ENCODE measurements around the gene CHMP4B.

CHMP4B gene

DNA sequence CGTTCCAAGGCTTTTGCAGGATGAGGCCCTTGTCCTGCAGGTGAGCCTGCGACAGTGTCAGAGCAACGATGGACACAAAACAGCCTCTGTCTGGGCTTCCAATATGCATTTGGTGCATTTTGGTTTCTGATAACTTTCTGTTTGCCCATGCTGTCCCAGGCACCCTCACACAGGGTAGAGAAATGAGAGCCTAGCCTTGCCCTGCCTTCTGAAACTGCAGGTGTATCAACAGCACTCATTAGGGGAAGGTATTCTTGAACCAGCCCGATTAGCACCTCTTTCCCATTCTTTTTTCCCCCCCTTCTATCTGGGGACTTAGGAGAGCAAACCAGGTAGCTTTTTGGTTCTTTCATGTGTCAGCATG lies 30.3 kb downstream of the CHMP4B start:
- no peak for DNase-seq

DNA sequence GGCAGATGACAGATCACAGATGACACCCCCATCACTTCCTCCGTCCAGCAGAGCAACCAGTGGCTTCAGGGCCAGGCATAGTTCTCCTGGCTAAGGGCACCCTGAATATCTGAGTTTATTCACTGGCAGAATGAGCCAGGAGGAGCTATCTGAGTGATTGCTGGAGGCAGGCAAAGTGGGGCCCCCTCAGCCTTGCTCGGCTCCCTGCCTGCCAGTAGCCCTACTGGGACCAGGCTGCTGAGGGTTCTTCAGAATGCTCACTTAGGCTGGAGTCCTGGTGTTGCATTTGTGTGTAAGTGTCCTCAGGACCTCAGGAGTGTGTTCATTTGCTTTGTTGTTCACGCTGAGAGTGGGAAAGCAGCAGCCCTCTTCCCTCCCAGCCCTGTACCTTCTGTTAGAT lies 31.2 kb downstream of the CHMP4B start:
- DNase-seq, result no peak

GRCh38 chr20:33843050-33843449 lies 31.9 kb downstream of the CHMP4B start:
- DNase-seq, result no peak

DNA sequence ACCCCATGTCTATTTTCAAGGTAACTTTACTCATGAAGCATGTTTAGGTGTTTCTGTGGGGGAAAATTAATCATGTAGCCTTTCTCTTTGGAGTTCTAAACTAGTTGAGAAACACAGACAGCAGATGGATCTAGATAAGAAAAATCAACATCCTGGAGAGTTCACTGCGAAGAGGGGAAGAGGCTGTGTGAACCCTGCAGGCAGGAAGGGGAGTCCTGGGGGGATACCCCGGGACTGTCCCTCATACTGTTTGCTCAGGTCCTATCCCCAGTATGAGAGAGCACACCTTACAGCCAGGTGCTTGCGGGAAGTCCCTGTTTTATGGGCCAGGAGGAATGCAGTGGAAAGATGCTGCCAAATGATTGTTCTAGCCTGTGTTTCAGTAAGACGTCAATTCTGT lies 32.7 kb downstream of the CHMP4B start:
- DNase-seq, result no peak

- peak; percentile 67 for DNase-seq
Measured at GRCh38 chr20:33846291-33846935, 35.3 kb downstream of the CHMP4B start.

GRCh38 chr20:33847006-33847405 lies 35.9 kb downstream of the CHMP4B start:
- DNase-seq, result no peak

DNA sequence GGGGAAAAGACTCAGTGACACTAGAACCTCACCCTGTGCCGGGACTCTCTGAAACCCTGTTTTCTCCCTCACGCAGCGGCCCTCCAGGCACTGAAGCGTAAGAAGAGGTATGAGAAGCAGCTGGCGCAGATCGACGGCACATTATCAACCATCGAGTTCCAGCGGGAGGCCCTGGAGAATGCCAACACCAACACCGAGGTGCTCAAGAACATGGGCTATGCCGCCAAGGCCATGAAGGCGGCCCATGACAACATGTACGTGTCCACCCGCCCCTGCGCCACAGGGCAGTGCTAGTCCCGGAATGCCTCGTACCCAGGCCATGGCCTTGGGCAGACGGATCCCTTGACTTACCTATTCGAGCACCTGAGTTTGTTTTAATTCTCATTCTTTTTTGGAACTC lies 37.2 kb downstream of the CHMP4B start:
- no peak for DNase-seq

DNA sequence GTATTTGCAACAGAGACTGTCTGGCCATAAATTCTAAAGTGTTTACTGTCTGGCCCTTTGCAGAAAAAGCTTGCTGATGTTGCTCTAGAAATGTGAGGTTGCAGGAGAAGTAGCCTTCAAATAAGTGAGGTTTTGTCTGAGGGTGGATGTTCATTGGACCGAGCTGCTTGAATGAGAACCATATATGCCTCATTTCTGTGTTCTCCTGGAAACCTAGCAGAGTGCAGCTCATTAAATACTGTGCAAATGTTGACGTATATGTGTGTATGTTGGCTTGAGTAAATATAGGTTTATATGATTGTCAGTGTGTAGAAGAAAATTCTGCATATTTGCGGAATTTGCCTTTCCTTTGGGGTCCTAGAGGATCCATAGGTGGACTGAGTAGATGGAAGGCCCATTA lies 39.0 kb downstream of the CHMP4B start:
- DNase-seq, result no peak

- no peak for DNase-seq
Measured at GRCh38 chr20:33851842-33852466, 40.8 kb downstream of the CHMP4B start.

- no peak for DNase-seq
Measured at GRCh38 chr20:33852626-33853506, 41.7 kb downstream of the CHMP4B start.

- DNase-seq, result no peak
Measured at GRCh38 chr20:33853507-33853813, 42.3 kb downstream of the CHMP4B start.

DNA sequence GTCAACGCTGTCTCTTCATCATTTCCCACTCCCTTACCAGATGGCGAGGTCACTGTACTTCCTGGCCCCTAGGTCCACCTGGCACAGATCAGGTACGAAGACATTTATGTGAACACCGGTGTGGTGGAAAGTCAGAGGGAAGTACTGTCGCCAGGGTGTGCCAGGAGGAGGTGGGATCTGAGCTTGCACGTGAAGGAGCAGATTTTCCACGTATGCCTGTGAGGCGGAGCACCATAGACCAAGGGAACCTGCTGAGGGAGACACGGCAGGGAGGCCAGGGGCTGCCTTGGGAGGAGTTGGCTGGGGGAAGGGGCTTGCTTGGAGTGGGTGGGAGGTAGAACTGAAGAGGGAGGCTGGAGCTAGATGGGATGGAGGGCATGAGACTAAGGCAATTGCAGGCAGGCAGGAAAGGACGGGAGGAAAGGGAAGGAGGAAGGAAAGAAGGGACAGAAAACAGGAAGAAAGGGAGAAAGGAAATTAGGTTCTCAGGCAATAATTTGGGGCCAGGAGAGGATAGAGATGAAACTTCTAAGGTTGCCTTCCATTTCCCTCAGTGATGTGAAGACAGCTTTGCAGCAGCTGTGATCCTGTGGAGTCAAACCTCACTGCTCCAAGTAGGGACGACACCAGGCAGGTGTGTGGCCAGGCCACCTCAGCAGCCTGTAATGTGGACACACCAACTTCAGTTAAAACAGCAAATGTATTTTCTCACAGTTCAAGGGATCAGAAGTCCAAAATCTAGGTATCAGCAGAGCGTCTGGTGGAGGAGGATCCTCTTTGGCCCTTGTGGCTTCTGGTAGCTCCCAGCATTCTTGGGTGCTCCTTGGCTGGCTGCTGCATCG lies 46.8 kb downstream of the CHMP4B start:
- no peak for DNase-seq

DNA sequence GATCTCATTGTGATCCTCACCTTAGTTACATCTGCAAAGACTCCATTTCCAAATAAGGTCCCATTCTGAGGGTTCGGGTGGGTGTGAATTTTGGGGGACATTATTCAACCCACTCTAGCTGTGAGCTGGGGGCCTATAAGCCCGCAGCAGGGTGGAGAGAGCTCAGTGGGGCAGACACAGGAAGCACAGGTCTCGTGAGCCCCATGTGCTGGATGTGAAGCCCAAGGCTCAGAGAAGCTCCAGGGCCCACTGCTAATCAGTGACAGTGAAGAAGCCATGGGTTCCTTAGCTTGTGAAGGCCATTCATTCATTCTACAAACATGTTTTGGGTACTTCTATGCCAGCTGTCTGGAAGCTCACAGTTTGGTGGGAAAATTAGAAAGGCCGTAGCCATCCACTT lies 47.5 kb downstream of the CHMP4B start:
- no peak for DNase-seq

DNA sequence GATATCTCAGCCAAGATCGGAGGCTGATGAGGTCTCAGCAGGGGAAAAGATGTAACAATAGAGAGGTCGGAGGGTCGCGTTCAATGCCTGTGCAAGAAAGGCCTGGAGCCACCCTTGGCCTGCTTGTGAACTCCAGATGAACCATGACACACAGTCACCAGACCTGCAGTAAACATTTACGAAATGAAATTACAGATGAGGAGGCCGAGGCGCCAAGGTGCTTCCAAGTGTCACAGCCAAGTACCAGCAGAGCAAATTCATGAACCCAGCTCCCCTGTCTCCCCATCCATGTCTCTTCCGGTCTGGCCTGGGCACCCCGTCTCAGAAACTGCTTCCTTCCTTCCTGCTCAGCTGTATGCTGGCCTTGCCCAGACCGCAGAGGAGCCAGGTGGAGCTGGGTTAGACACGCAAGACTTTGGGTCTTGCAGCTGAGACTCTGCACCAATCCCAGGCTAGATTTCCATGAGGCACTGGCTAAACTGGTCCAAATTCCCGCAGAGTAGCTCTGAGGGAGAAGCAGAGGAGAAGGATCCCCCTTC lies 48.1 kb downstream of the CHMP4B start:
- DNase-seq, result no peak

- DNase-seq, result no peak
Measured at GRCh38 chr20:33859751-33860150, 48.6 kb downstream of the CHMP4B start.

GRCh38 chr20:33861458-33861857 lies 50.3 kb downstream of the CHMP4B start:
- no peak for DNase-seq

GRCh38 chr20:33862709-33863403 lies 51.7 kb downstream of the CHMP4B start:
- DNase-seq, result peak; percentile 88

DNA sequence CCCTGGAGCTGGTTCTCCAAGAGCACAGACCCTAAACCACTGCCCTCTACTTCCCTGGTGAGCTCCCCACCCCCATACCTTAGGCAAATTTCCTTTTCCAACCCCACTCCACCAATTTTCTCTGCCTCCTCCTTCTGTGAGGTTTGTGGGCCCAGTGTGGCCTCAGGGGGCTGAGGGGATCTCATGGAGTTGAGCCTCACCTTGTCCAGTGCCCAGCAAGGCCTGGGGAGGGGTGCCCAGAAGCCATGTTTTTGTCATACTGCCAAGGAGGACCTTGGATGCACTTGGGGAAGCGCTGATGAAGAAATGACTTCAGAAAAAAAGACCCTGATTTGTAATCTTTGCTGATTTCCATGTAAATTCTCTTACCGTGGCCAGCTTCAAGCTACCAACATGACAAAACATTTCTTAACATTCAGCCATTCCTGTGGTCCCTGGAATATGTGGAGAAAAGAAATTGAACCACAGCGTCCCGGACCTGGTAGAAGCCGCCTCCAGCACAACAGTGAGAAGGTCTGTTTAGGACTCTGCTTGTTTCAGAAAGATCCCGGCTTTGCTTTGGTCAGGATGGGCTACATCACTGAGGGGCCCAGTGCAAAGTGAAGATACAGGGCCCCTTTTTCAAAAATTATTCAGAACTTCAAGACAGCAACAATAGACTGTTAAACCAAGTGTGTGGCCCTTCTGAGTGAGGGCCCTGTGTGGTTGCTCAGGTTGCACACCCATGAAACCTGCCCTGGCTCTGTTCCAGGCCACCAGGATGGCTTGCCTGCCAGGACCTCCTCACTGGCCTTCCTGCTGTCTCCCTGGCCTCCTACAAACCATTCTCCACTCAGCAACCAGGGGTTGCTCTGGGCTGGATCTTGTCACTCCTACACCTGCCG lies 52.5 kb downstream of the CHMP4B start:
- DNase-seq, result no peak

DNA sequence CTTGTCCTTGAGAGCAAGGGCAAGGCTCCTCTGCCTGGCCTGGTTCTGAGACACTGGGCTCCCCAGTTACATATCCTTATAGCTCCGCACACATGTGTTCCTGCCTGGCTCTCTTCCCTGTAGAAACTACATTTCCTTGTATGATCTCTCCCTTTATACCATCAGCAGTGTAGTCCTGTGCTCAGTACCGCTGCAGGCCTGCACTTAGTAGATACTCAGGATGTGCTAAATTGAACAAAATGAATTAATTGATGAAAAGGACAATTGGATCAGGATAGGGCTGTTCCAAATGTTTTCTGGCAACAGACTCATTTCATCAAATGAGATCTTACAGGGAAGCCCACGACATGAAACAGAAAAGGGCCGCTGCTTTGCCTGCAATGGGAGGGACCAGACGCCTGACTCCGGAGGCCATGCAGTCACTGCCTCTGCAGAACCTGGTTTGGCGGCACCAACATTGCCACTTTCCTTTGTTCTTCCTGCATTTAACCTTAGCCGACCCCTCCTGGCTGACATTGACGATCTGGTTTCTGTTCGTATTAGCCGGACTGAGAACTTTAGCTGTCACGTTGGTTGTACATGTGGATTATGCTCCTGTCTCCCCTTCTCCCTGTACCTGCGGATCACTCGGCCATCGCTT lies 53.3 kb downstream of the CHMP4B start:
- DNase-seq, result no peak

DNA sequence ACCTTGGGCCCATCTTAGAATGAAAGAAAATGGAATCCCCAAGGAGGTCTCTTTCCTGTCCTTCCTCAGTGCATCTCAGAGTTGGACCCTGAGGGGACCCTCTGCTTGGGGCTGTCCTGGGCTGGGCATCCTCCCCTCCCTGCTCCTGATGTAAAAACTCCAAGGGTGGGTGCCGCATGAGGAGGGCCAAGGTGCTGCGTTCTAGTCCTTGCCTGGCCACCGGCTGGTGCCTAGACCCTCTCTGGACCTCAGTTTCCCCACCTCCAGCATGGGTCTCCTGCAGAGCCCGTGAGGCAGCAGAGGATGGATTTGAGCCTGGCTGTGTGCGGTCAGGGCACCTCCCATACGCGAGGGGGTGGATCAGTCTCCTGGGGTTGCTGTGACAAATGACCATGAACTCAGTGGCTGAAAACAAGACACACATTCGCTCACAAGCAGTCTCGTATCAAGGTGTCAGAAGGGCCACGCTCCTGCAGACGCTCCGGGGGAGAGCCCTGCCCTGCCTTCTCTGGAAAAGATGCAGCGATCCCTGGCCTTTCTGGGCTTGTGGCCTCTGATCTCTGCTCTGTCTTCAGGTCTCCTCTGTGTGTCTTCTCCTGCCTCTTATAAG lies 54.7 kb downstream of the CHMP4B start:
- DNase-seq, result no peak

All from right hindlimb (tissue), 1 donor.